Right lobe of liver (tissue), 4 donors: Measurements from ENCODE around the gene ZNF652.

Experiments used
- CTCF ChIP-seq, 4 donors: fragments of 200-600 bp in 3 of 4; fragments of 450-650 bp in 1 of 4; IDR thresholded peaks; one replicate each; pipeline versions ENCODE4 v1.5.1 to v1.8.0; 2016 to 2022; ENCODE audit warnings: antibody characterized with exemption in 4 of 4, mild to moderate bottlenecking in 2 of 4
- POLR2A ChIP-seq: fragments of 450-650 bp; IDR thresholded peaks from one replicate; pipeline ENCODE4 v1.6.1; 2017; ENCODE audit warnings: antibody characterized with exemption, mild to moderate bottlenecking
- donor health status: DM: no; HTN: no; CAD: no.
- donor health status: DM: no; HTN: no; CAD: no.
- donor health status: DM: no; HTN: yes; CAD: no.

GRCh38 chr17:49379926-49380325 lies 17.9 kb upstream of the ZNF652 start:
- TF ChIP-seq POLR2A (no peak), CTCF (IDR thresholded peaks at IDR 0.05) (no peak)
